ENCODE measurements around the gene ADCYAP1R1.

DNA sequence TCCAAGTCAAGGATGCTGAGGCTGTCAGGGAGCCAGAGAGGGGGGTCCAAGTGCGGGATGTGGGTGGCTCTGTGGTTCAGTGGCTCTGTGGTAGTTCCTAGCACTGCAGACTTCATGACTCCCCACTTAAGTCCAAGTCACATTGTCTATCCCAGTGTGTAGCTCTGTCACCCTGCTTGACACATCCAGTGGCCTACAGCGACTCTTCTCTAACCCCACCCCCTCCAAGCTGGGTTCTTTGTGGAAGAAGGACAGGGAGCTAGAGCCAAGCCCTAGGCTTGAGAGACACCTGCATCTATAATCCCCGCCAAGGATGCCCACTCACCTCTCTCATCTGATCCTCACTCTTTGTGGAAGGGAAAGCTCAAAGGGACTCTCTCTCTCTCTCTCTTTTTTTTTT lies 57.6 kb downstream of the ADCYAP1R1 start:
- no peak for TF ChIP-seq POLR2A (IDR thresholded peaks at IDR 0.05; ENCODE audit: low read length)
- no peak for TF ChIP-seq GATA1 (IDR thresholded peaks at IDR 0.05; ENCODE audit: low read depth, low read length)

All from erythroblast (primary cell).